Amniotic stem cell (primary cell): ENCODE measurements around the gene PSMB11.

ENCODE experiments used
- DNase-seq: peaks from one replicate; lab custom pipeline; 2025; lab: John Stamatoyannopoulos, UW

Gene PSMB11

DNA sequence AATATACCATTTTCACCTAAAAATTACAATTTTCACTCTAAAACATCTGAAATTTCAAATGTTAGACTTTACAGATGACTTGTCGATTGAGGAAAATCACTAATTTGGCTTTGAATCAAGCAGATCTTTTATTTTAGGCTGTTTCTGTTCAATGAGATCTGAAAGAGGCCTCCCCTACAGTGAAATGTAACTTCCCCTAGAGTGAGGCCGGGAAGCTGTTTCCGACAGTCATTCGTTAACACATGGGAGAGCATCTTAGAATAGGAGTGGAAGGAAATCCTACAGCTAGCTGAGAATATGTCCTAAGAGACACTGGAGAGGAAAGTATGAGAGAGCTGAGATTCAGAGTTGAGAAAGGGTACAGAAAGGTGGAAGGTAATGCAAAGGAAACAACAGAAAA, 26.4 kb upstream of the PSMB11 start:
- no peak for DNase-seq

- no peak for DNase-seq
Observed at GRCh38 chr14:23017091-23017490, 24.9 kb upstream of the PSMB11 start.

DNA sequence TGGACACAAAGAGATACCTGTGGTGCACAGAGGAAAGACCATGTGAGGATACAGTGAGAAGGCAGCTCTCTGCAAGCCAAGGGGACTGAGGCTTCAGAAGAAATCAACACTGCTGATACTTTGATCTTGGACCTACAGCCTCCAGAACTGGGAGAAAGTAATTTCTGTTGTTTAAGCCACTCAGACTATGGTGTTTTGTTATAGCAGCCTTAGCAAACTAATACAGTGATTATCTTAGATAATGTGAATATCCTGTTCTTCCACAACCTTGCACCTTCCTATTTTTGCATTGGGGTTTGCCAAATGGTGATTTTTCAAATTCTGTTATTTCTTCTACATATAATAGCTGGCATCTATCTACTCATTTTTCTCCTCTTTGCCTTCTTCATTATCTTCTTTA, 23.9 kb upstream of the PSMB11 start:
- DNase-seq: no peak

- DNase-seq: no peak
Observed at GRCh38 chr14:23020143-23021128, 21.6 kb upstream of the PSMB11 start.

- no peak for DNase-seq
Observed at GRCh38 chr14:23021434-23021833, 20.6 kb upstream of the PSMB11 start.

DNA sequence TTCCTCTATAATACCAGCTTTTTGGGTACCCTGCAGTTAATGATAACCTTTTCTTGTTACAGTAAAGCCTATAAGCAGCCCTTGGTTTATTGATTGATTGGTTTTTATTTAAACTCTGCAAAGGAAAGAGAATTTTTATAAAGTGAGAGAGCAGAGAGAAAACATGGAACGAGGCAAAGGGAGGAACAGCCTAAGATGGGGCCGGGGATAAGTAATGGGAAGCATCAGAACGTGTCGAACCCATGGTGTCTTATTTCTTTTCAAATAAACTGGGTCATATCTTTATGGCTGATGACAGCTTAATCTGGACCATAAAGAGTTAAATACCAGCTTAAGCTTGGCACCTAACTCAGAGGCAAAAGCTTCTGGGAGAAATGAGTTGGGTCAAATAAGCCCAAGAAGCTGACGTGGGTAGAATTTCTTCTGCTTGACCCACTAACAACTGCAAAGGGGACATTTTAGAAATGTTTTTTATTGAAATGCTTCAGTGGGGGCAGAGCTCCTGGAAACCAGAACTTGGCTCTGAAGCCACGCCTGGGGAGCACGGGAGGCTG, 20.0 kb upstream of the PSMB11 start:
- no peak for DNase-seq

DNA sequence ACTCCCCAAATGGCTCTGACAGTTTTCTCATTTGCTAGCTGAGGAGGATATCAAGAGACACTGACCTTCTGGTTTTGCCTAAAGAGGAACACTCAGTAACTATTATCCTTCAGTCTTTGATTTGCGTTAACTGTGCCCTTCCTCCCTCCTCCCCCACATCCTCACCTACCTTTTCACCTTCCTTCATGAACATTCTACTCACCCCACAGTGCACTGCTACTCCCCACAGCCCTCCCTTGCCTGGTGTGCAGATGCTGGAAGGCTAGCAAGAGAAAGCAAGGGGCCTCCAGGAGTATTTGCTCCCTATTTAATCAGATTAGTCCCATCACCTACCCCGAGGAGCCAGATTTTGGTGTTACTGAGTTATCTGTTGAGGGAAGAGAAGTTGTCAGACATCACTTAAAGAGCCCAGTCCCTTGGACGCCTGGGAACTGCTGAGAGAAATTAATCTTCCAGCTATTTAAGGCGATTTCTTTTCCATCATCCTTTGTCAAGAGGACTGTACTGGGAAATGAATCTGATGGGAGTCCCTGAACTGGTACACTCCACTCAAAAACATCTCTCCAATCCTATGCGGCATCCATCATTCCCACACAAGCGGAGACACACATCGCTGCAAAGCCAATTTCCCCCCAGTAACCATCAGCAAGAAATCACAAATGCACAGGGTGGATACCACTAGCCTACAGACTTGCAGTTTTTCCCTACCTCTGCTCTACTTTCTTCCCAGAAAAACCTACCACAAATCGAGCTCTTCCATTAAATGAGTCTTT, 18.8 kb upstream of the PSMB11 start:
- no peak for DNase-seq

DNA sequence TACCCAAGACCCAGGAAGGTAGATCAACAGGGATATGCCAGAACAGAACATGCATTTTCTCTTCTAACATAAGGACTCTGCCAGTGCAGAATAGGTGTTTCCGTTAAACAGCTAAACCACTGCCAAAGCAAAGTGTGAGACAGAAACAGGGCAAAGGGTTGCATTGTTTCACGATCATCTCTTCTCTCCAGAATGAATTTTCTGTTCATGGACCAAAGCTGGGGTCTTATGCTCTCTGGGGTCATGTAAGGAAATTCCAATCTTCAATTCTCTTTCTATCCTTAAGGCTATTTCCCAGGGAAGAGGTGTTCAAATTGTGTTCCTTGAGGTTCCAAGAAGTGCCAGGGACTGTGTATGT, 18.2 kb upstream of the PSMB11 start:
- DNase-seq: no peak

DNA sequence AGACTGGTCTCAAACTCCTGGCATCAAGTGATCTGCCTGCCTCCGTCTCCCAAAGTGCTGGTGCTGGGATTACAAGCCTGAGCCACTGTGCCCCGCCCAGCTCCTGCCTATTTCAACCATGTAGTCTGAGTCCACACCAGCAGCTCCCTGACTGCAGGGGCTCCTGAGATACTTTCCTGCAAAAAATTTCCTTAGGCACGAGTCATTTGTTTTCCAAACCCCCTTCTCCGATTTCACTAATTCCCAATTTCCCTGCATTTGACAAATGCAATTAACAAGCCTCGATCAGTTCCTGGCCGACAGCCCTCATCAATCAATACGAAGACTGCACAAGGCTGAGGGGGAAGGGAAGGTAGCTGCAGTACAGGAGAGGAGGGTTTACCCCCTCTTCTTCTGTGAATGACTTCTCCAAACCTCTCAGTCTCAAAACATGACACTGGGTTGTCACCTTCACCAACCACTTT, 17.4 kb upstream of the PSMB11 start:
- DNase-seq: no peak

DNA sequence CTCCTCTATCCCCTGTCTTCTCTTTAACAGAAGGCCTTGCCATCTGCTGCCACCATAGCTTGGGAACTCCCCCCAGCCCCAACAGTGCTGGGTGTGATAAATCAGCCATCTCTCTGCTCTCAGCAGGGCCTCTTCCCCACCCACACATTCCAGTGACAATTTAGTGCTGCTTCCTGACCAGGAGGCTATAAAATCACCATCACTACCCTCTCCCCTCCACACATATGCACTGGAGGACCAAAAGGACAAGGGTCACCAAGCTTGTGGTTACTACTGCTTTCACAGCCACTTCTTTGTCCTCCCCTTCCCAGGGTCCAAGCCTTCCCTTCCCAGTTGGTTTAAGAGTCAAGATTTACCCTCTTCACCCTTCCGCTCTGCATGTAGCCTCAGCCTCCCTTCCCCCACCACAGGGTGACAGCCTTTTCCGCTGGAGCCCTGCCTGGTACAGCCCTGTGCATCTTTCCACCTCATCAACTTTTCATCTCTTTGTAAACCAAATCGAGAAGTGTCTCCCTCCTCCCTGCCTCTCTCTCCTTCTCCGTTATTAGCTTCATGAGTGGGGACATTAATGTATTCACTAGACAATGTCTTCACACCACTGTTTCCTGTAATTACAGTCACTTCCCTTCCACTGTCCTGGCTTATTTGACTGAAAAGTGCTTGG, 16.7 kb upstream of the PSMB11 start:
- DNase-seq: no peak

GRCh38 chr14:23028799-23029198, 13.2 kb upstream of the PSMB11 start:
- no peak for DNase-seq

DNA sequence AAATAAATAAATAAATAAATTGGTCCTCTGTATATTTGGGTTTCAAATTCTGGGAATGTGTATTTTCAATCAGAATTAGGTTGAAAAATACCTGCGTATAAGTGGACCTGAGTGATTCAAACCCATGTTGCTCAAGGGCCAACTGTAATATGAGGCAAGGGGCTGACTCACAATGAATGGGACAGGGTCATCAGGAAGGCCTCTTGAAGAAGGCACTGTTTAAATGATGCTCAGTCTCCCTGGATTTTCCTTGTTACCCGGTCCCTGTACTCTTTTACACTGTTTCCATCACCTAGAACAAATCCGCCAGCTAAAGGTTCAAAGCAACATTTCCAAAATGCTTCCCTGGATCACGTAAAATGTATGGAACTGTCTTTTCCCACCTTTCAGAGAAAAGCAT, 11.1 kb upstream of the PSMB11 start:
- DNase-seq: no peak

DNA sequence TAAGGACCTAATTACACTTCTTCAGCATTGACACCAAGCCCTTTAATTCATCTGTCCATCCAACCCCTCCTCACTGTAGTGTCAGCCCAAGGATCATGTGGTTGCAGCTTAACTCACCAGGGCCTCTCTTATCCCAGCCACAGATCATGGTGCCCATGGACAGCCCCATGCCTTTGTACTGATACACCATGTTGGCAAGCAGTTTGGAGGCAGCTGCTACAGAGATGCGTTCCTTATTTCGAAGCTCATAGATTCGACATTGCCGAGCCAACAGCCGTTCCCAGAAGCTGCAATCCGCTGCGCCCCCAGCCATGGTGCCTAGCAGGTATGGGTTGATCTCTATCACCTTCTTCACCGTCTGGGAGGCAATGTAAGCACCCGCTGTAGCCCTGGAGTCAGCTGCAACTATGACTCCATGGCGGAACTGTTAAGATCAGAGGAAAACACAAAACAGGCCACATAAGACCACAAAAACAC, 8.7 kb upstream of the PSMB11 start:
- no peak for DNase-seq

DNA sequence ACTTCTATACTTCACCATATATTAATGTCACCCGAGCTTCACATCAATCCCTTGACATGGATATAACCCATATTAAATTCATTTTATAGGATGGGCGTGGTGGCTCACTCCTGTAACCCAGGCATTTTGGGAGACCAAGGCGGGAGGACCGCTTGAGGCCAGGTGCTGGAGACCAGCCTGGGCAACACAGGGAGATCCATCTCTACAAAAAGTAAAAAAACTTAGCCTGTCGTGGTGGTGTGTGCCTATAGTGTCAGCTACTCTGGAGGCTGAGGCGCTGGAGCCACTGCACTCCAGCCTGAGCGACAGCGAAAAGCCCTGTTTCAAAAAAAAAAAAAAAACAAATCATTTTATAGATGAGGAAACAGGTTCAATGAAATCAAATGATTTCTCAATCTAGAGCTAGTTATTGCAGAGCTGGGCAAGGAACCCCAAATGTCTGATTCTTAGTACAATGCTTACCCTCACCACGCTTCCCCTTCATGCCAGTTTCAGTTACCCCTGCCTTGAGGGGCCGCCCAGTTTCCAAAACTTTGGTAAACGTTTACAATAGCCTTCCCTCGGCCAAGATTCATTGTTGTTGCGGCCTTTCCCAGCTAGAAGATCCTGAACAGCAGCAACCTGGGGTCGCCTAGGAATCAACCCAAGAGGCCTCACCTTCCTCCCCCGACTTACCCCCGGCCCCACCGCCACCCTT, 8.1 kb upstream of the PSMB11 start:
- DNase-seq: no peak

GRCh38 chr14:23034498-23035302, 7.3 kb upstream of the PSMB11 start, which contains the start of gene PSMB5:
PSMB5 (minus strand) TSS chr14:23034900; CDS start chr14:23034881, 19 bp downstream.
- no peak for DNase-seq

- no peak for DNase-seq
Observed at GRCh38 chr14:23035303-23036144, 6.5 kb upstream of the PSMB11 start.

- no peak for DNase-seq
Observed at GRCh38 chr14:23040100-23040499, 1.9 kb upstream of the PSMB11 start.

- no peak for DNase-seq
Observed at GRCh38 chr14:23041729-23042128, 283 bp upstream of the PSMB11 start.

DNA sequence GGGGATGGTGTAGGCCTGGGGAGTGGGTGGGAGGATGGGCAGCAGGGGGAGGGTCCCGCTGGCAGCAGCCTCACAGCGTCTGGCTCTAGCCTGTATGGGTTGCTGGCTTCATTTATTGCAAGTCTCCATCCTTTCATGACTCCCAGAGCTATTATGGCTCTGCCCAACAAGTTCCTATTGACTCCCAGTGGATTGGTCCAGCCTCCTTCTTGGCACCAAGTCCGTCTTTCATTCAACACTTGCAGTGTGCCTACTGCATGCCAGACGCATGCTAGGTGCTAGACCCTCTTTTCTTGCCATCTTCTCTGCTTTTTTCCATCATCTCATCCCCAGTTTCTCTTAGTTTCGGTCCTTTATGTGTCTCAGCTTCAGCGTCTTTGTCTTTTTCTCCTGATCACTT, 1.1 kb downstream of the PSMB11 start:
- no peak for DNase-seq

DNA sequence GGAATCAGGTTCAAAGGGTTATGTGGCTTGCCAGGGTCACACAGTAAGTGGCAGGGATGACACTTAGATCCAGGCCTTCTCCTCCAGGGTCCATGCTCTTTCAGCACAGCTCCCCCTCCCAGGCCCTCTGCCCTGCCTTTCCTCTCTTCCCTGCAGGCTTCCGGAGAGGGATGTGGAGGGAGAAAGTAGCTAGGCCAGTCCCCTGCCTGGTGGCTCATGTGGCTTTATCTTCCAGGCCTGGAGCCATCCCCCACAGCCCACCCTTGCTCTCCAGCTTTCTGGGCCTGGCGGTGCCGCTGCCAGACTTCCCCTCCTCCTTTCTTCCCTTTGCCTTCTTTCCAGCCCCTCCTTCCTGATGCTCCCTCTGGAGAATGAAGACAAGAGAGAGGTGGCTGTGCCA, 1.7 kb downstream of the PSMB11 start:
- DNase-seq: no peak
